IgD-negative memory B cell (primary cell): ENCODE data around the gene UST. TPM values are rescaled to one million over a fixed set of nuclear protein-coding genes. Genes with fewer than 3 reads are reported as not detected.

Experiments
- H3K27ac Mint-ChIP-seq, 3 donors: one replicate each; pipeline ENCODE4 v1.8.0; 2020 to 2022; ENCODE audit warnings: mild to moderate bottlenecking in 3 of 3, mixed read lengths in 3 of 3, moderate library complexity in 1 of 3
- H3K27me3 Mint-ChIP-seq: one replicate; pipeline ENCODE4 v1.8.0; 2021; ENCODE audit warnings: mixed read lengths
- H3K36me3 Mint-ChIP-seq: one replicate; pipeline ENCODE4 v1.8.0; 2020; ENCODE audit warnings: mild to moderate bottlenecking, mixed read lengths
- H3K4me1 Mint-ChIP-seq, 3 donors: one replicate each; pipeline ENCODE4 v1.8.0; 2020 to 2022; ENCODE audit warnings: mixed read lengths in 3 of 3, mild to moderate bottlenecking in 1 of 3
- H3K4me3 Mint-ChIP-seq, 4 donors: one replicate each; pipeline ENCODE4 v1.8.0; 2020 to 2022; ENCODE audit warnings: mild to moderate bottlenecking in 4 of 4, mixed read lengths in 4 of 4, moderate library complexity in 3 of 4
- H3K9me3 Mint-ChIP-seq, 3 donors: one replicate each; pipeline ENCODE4 v1.8.0; 2020 to 2021; ENCODE audit warnings: mixed read lengths in 3 of 3, mild to moderate bottlenecking in 1 of 3
- polyA plus RNA-seq: library from polyadenylated mRNA; unstranded; fragments of 300-500 nt; fragmentation: Illumina TruSeq; gene quantifications from one replicate; pipeline ENCODE4 v1.2.3, GENCODE V29; 2021

UST gene
- polyA plus RNA-seq, 1 donor from 2014 or later, result 1.3 TPM

DNA sequence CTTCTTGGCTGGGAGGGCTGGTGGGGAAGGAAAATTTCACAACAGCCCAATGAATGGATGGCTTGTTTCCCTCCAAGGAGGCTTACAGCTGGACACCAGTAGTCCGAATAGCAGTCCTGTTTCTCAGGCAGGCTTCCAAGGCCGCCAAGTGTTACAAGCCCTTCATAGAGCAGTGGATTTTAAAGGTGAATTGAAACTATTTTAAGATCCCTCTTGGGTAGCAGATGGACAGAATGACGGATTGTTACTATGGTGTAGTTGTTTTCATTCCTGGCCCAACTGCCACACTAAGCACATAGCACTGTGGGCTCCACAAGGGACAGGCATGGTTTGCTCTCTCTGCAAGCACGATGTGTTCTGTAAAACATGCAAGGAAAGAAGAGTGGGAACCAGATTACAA lies 367.3 kb downstream of the UST start:
- Mint-ChIP-seq H3K27me3 (no peaks in the 10 kb centered on the region), H3K36me3 (no peaks in the 10 kb centered on the region), H3K4me3 (no peak overlapping the region), H3K9me3 (no peaks in the 10 kb centered on the region), H3K4me1 (peaks cover 36 to 47% (median 37%) of the 10 kb centered on the region in 3 donors), H3K27ac (no peak overlapping the region)

DNA sequence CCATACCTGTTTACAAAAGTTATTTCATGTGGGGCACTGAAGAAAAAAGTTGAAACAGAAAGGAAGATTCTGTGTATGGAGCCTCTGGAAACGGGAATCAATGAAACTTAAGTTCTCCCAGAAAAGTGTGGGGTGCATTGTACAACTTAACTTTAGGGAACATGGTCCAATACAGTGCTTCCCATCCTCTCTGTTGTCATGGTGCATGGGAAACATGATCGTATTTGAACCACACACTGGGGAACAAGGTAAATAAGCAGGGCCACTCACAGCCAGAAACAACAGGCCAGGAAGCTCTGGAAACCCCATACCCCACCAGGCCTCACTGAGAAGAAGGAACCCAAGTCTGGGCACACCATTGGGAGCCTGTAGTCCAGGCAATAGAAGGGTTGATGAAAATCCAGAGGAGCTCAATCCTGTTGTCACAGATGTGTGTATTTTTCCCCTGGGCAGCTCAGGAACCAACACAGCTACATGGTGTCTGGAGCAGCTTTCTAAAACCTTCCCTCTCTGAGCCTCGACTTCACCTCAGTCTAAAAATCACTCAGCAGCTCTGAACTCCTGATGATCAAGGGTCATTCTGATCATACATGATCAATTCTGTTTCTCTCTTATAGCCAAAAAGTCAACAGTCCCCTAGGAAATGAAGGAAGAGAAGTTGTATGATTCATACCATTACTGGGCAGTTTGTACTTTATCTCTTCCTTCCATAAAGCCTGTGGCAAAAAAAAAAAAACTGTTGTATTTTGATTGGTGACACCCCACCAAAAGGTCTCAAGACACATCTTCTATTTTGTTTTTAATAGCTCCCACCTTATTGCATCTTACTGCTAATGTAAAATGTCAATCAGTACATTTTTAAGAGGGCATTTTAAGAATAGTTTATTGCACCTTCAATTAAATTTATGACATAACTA lies 372.2 kb downstream of the UST start:
- no peak overlapping the region for H3K4me3 Mint-ChIP-seq
- peaks cover 2 to 8% (median 6%) of the 10 kb centered on the region in 3 donors for H3K4me1 Mint-ChIP-seq

DNA sequence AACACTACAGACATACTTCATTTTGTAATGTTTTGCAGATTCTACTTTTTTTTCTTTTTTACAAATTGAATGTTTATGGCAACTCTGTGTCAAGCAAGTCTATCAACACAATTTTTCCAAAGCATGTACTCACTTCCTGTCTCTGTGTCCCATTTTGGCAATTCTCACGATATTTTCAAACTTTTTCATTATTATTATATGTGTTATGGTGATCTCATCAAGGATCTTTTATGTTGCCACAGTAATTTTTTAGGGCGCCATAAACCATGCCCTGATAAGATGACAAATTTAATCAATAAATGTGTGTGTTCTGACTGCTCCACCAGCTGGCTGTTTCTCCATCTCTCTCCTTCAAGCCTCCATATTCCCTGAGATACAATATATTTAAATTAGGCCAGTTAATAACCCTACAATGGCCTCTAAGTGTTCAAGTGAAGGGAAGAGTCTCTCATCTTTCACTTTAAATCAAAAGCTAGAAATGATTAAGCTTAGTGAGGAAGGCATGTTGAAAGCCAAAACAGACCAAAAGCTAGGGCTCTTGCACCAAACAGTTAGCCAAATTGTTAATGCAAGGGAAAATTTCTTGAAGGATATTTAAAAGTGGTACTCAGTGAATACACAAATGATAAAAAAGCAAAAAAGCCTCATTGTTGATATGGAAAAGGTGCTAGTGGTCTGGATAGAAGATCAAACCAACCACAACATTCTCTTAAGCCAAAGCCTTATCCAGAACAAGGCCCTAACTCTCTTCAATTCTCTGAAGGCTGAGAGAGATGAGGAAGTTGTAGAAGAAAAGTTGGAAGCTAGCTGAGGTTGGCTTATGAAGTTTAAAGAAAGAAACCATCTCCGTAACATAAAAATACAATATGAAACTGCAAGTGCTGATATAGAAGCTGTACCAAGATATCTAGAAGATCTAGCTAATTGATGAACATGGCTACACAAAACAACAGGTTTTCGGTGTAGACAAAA lies 376.3 kb downstream of the UST start:
- no peak overlapping the region for H3K27ac Mint-ChIP-seq
- peaks cover under 1 to 3% (median 1%) of the 10 kb centered on the region in 3 donors for H3K4me1 Mint-ChIP-seq
- H3K27me3 Mint-ChIP-seq, result no peaks in the 10 kb centered on the region
- H3K36me3 Mint-ChIP-seq, result no peaks in the 10 kb centered on the region
- H3K9me3 Mint-ChIP-seq, result peaks cover 0 to 4% (median 0%) of the 10 kb centered on the region in 3 donors
- no peak overlapping the region for H3K4me3 Mint-ChIP-seq

More for the DNA sequence above, 372.2 kb downstream of the UST start:
- H3K27ac Mint-ChIP-seq, result no peak overlapping the region
- H3K36me3 Mint-ChIP-seq, result no peaks in the 10 kb centered on the region
- H3K9me3 Mint-ChIP-seq, result no peaks in the 10 kb centered on the region
- no peaks in the 10 kb centered on the region for H3K27me3 Mint-ChIP-seq

DNA sequence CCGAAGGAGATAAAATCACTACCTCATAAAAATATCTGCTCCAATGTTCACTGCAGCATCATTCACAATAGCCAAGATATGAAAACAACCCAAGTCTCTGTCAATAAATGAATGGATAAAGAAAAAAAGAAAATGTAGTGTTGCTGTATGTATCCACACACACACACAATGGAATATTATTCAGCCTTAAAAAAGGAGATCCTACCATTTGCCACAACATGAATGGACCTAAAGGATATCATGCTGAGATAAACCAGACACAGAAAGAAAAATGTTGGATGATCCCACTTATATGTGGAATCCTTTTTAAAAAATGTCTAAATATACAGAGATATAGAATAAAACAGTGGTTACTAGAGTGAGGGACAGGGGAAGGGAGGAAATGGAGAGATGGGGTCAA lies 378.5 kb downstream of the UST start:
- no peak overlapping the region for H3K27ac Mint-ChIP-seq
- no peaks in the 10 kb centered on the region for H3K36me3 Mint-ChIP-seq
- H3K27me3 Mint-ChIP-seq, result no peaks in the 10 kb centered on the region
- peaks cover 0 to 4% (median 0%) of the 10 kb centered on the region in 3 donors for H3K9me3 Mint-ChIP-seq
- peaks cover 13 to 22% (median 14%) of the 10 kb centered on the region in 3 donors for H3K4me1 Mint-ChIP-seq
- H3K4me3 Mint-ChIP-seq, result no peak overlapping the region
